ENCODE data around the gene LCE3B.
A peak's percentile ranks its signal among the peaks of the same experiment; 100 is the strongest.
"Not testable (repeated sequence)": the region's sequence is repeated elsewhere in the genome, so short reads cannot be mapped to it uniquely, and the experiment has no call there.

LCE3B gene, protein sequence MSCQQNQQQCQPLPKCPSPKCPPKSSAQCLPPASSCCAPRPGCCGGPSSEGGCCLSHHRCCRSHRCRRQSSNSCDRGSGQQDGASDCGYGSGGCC

DNA sequence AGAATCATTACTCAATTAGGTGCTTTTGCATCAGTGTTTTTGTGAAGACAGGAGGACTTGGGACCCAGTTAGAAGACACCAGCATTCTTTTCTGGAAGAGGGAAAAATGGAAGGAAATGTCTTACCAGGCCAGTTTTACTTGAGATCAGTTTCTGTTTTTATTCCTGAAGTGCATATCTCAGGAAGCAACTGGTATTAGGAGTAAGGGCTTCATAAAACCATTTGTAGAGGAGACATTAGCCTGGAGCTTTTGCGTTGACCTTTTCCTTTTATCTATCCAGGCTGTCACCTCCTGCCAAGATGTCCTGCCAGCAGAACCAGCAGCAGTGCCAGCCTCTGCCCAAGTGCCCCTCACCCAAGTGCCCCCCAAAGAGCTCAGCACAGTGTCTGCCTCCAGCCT, at the start of gene LCE3B:
Gene LCE3B (plus strand): TSS at position 301 of the 400 bp plus-strand sequence. CDS start 0 bp downstream, at position 301.
- DNase-seq, result no peak

DNA sequence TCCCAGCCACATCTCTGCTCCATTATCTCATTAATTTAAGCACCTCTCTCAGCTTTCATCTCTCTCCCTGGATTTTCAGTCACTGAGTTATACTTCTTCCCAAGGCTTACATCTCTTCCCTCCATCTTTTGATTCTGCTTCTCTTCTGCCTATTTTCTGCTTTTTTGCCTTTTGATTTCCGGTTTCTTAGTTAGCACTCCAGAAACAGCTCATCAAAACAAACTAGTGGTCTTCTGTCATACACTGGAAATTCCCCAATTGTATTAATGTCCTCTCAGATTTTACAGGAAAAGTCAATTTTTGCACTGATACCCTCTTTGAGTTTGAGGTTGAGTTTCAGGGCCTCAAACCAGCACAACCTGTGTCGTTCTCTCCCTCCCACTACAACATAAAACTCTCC, 48.5 kb upstream of the LCE3B start:
- no peak for DNase-seq

DNA sequence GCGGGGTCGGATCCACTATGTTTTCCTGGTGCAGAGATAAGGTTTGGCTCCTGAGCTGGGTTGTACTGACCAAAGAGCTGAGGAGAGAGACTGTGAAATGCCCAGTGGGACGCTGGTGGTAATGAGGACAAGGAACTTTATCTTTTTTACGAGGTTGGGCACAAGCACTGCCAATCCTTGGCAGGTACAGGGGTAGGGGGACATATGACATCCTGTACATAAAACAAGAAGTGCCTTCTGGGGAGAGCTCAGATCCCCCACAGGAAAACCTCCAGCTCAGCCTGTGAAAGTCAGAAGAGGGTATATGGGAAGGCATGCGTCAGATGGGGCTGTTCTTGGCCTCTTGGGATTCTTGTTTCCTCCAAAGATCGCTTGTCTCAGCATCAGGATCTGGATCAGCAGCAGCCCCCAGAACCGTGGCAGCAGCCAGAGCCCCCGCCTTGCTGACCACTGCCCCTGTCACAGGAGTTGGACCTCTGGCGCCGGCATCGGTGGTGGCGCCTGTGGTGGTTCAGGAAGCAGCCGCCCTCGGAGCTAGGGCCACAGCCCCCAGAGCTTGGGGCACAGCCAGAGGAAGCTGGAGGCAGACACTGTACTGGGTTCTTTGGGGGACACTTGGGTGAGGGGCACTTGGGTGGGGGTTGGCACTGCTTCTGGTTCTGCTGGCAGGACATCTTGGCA, 47.9 kb upstream of the LCE3B start:
- DNase-seq, result no peak

DNA sequence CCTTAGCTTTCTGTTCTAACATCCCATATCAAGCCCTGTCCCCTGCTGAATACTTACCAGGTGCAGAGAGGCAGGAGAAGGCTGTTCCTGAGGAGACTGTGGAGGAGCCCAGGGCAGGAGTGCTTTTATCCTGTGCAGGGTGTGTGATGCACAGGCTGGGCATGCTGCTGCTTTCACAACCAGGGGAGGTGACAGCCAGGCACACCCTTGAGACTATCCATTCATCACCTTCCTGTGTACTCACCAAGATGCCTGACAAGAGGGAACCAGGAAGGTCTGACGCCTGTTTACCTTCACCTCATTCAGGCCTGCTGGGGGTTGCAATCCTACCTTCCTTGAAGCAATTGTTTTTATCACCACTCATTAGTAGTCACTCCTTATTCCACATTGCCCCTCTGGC, 46.9 kb upstream of the LCE3B start, which contains the start of gene LCE3E:
Gene LCE3E (minus strand): TSS at position 100 of the 400 bp plus-strand sequence. CDS start 572 bp downstream, outside the sequence.
- DNase-seq, result no peak

DNA sequence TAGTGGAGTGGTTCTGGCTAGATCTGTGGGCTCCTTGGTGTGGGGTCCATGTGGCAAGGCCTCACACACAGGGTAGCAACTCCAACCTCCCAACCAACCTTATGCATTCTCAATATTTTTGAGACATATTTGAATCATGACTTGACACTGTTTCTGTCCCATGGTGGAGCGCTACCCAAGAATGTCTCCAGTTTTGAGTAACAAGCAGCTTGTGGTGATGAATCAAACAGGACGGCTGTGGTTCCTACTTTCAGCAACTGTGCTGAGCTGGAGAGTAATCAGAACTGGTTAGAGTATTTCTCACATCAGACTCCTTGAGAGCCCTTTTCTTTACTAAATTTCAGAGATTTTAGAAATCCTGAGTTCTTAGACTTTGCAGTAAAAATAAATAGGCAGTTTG, 36.4 kb upstream of the LCE3B start:
- no peak for DNase-seq

DNA sequence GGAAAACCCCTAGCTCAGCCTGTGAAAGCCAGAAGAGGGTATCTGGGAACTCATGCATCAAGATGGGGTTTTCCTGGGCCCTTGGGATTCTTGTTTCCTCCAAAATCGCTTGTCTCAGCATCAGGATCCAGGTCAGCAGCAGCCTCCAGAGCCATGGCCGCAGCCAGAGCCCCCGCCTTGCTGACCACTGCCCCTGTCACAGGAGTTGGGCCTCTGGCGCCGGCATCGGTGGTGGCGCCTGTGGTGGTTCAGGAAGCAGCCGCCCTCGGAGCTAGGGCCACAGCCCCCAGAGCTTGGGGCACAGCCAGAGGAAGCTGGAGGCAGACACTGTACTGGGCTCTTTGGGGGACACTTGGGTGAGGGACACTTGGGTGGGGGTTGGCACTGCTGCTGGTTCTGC, 34.1 kb upstream of the LCE3B start:
- not testable (repeated sequence) for DNase-seq

DNA sequence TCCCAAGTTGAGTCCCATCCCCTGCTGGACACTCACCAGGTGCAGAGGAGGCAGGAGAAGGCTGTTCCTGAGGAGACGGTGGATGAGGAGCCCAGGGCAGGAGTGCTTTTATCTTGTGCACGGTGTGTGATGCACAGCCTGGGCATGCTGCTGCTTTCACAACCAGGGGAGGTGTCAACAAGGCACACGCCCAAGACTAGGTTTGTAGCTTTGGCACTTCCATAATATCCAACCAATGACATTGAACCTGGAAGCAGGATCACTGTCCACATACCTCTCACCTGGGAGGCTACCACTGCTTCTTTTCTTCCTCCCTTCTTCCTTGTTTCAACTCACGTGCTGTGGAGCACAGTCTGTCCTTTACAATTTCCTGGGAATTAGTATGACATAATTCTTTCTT, 33.2 kb upstream of the LCE3B start, which contains the start of gene LCE3D:
Gene LCE3D (minus strand): TSS at position 84 of the 400 bp plus-strand sequence. CDS start 580 bp downstream, outside the sequence.
- DNase-seq, result no peak

DNA sequence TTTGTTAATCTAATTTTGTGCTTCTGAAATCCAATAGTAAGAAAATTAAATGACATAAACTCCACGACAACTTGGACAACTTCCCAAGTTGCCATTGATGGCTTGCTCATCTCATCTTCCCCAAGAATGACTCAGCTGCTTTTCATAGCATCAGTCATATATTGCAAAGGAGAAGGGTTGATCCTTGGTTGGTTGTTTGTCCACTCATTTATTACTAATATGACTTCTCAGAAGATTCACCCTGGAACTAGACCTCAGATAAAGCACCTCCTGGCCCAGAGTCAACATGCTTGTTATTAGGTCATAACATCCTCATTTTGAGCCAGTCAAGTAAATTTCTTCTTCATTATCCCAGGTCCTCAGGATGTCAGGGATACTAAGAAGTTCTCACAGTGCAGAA, 31.0 kb upstream of the LCE3B start:
- DNase-seq, result no peak

DNA sequence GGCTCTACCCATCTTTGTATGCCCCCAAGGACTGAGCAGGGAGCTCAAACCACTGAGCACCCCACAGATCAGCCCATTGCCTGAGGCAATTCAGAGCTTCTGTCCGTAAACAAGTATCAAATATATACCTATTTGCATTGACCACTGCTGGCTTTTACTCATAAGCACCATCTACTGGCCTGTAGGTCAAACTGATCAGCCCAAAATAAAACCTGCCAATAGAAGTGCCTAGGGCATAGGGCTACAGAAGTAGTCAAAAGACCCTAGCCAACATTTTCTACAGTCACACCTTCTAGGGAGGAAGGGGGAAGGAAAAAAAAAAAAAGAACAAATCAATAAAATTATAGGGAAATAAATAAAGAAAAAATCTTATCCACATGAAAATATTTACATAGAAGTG, 28.0 kb upstream of the LCE3B start:
- no peak for DNase-seq

DNA sequence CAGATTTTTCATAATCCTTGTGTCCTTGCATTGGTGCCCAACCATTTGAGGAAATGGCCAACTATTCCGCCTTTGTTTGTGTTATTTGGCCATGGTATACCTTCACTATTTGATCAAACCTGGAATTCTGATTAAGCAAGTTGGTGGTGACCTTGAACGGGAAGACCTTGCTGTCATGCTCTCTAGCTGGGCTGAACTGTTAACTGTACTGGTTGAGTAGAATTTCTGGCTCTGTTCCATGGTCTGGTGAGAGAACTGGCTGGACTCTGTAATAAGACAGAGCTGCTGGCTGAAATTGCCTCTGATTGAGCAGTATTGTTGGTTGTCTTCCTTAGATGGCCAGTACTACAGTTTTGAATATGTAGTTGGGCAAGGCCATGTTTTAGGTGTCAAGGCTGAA, 16.6 kb upstream of the LCE3B start:
- DNase-seq, result no peak

DNA sequence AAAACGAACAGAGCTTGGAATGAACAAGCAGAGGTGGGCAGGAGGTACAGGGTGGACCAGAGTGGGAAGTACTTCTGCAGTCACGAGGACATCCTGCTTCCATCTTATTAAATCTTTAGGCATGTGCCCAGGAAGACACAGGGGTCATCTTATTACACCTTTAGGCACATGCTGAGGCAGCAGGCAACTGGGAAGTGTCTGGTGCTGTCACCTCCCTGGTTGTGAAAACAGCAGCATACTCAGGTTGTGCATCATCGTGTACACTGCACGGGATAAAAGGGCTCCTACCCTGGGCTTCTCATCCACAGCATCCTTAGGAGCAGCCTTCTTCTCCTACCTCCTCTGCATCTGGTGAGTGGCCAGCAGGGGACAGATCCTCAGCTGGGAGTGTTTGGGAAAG, 13.7 kb upstream of the LCE3B start, which contains the start of gene LCE3C:
Gene LCE3C (plus strand): TSS at position 301 of the 400 bp plus-strand sequence. CDS start 498 bp downstream, outside the sequence.
- DNase-seq, result no peak

DNA sequence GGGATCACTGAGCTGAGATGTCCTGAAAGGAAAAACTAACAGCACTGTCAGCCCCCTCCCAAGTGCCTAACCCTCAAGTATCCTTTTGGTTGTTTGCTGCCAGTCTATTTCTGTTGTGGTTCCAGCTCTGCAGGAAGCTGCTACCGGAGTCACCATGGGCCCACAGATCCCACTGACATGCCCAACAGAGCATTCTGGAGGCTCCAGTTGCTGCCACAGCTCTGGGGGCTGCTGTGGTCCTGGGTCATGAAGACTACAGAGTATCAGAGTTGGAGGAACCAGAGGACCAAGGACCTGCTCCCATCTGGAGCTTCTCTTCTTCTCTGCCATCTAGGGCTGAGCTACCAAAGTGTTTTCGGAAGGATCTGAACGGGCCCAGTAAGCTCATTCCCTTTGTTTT, 8.4 kb downstream of the LCE3B start:
- DNase-seq, result no peak

DNA sequence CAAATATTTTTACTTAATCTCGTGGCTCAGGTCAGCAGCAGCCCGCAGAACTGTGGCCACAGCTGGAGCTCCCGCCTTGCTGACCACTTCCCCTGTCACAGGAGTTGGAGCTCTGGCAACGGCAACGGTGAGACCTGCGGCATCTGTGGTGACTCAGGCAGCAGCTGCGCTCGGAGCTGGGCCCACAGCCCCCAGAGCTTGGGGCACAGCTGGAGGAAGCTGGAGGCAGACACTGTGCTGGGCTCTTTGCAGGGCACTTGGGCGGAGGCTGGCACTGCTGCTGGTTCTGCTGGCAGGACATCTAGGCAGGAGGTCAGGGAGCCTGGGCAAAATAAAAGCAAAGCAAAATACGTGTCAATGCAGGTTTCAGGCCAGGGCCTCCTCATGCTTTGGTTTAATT, 9.2 kb downstream of the LCE3B start, which contains the start of gene LCE3A:
Gene LCE3A (minus strand): TSS at position 301 of the 400 bp plus-strand sequence. CDS start 0 bp downstream, at position 301.
- no peak for DNase-seq

DNA sequence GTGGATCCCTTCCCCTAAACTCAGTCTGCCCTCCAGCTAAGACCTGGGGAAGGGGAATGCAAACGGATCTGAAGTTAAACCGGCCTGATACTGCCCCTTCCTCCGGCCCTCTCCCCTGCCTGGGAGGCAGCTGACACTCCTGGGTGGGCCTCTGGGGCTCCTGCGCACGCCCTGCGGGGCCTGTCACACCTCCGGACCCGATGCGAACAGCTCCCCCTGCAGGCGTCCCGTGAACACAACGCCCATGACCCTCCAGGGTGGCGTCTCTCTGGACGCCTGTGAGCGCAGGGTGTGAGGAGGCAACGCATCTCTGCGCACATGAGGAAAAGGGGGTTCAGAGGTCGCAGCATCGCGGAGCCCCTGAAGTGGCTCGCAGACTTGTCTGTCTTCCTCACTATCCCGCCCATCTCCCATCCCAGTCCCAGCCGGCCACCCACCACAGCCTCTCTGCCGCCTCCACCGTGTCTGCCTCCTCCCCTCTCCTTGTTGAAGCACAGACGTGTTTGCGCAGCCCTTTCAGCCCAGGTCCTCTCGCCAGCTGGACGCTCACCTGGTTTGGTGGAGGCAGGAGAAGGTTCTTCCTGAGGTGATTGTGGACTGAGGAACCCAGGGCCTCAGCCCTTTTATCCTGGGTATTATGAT, 9.7 kb downstream of the LCE3B start:
- DNase-seq, result no peak

DNA sequence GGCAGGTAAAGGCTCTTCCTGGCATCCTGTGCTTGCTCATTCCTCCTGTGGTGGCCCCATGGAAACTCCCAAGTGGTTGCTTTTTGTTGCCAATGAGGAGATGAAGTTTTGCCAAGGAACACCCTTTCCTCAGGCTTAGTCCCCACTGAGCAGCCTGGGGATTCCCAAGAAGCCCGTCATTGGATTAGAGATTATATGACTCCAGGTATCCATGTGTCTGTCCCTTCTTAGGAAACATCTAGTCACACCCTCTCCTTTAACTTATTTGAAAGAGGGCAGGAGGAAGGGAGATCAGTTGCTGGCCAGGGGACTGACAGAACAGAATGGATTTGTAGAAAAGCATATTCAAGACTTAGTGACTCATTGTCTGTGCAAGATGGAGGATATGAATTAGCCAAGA, 13.1 kb downstream of the LCE3B start:
- DNase-seq, result no peak

DNA sequence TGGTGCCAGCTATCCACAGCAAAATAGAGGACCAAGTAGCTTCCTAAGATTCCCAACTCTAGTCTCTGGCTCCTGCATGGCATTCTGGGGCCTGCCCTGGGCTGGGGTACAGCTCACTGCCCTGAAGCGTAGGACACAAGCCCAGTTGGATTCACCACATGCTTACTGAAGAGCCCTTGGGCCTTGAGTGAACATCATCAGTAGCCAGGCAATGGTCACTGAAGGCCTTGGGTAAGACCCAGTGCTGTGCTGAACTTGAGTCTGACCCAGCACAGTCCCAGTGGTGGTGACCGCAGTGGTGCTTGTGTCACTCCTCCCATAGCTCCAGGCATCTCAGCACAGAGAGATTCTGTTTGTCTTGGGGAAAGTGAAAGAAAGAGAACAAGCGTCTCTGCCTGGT, 17.0 kb downstream of the LCE3B start:
- no peak for DNase-seq

DNA sequence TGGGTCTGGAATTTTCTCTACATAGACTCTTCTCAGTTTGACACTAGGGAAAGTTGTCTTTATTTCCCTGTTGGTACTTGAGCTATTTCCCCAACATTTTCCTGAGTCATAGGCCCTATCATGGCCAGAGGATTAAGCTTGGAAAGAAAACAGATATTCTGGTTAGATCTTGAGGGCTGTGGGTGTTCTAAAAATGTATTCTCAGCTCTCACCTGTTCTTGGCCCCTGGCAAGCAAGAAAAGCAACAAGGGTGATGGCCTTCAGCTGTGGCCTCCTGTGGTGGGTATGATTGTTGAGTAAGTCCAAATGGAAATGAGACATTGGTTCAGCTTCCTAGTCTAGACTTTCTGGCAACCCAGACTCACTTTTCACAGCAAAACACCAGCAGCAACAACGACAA, 26.7 kb downstream of the LCE3B start:
- DNase-seq, result no peak

DNA sequence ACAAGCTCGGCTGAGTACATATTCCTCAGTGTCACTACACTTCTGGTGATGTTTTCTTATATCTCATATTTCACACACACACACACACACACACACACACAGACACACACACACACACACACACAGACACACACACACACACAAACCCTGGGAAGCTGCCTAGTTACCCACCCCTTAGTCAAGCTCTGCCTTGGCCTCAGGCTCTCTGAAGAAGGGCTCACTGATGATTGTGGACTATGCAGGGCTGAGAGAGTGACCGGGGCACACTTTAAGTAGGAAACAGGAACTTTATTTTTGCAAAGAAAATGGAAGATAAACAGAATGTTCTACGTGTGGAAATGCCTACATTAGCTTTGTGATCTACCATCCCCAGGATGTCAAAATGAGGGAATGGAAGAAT, 30.3 kb downstream of the LCE3B start:
- DNase-seq, result no peak

DNA sequence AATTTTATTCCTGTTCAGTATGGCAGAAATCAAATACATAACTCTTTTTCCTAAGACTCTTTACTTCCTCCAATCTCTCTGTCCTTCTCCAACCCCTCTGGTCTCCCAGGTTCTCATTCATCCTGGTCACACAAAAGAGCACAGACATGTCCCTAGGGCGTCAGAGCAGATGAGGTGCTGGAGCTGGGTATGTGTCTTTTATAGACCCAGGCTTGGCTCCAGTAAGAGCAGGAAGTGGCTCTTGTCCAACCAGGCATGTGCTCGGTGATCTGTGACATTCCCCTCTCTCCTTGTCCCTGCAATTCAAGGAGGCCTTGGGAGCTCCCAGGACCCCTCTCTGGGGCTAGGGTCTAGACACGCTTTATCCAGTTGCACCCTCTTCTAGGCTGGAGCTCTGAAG, 31.5 kb downstream of the LCE3B start:
- no peak for DNase-seq

DNA sequence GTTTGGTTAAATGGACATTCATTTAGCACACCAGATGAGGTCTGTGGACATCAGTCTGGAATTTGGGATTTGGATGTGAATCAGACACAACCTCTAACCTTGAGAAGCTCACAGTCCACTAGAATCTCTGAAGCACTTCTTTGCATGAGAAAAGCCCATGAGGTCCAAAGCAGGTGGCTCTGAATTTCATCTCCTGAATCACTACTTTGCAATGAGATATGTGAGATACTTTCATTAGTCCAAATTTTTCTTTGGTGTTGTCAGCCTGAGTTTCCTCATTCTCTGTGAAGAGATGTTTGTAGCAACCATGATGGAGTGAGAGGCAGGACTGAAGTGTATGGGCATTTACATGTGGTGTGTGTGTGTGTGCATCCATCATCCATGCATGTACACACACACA, 33.0 kb downstream of the LCE3B start:
- DNase-seq, result no peak

DNA sequence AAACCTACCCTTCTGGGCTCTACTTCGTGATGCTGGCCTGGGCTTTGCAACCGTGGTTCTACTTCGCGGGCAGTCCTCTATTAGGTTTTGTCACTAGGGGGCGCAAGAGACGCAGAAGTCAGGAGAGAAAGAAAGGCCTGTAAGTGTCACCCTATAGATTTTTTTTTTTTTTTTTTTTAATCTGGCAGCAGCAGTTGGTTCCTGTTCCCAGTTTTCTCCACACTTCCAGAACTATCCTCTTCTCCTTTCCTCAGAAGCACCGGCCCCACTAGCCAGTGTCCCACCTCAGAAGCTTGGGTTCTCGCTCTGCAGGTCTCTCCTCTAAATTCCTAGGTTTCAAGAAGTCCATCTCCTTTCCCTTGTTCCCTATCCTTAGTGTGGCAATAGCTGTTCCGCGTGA, 40.5 kb downstream of the LCE3B start:
- DNase-seq, result peak; percentile 52

DNA sequence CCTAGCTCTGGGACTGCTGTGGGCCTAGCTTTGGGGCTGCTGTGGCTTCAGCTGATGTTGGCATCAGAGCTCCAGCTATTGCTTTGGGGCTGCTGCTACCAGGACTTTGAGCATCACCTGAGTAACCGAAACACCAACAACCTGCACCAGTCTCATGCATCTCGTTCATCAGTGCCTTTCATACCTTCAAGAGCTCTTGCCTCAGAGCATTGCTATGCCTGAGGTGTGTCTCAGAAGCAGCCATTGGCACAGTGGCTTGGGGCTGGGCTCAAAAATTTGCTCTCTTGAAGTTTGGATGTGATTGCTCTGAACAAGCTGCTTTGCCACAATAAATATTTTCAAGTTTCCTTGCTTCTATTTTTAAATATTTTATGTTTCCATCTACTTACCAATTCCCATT, 42.8 kb downstream of the LCE3B start:
- DNase-seq, result no peak

DNA sequence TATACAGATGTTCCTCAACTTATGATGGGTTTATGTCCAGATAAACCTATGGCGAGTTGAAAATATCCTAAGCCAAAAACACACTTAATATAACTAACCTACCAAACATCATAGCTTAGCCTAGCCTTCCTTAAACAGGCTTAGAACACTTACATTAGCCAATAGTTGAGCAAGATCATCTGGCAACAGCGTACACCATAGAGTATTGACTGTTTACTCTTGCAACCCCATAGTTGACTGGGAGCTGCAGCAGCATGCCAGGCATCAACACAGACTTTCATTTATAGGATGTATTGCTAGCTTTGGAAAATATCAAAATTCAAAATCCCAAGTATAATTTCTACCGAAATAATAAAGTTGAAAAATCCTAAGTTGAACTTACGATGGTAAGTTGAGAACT, 44.1 kb downstream of the LCE3B start:
- no peak for DNase-seq

DNA sequence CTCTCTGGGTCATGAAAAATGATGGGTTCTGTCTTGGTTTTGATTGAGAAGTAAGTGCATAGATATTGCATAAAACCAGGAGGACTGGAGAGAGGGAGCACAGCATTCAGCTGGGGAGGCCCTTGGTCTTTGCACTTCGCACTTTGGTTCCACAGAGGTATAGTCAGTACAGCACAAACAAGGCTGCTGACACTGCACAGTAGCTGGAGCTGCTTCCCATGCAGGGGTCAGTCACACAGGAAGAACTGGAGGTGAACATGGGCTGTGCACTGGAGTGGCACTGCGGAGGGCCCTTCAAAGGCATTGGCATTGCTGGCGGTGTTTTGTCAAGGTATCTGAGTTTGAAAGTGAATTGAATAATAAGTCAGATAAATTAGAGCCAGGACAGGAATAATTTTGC, 45.0 kb downstream of the LCE3B start:
- no peak for DNase-seq
